Epithelial cell of proximal tubule (primary cell): ENCODE results near the gene COL4A2. TPM values are rescaled to one million over a fixed set of nuclear protein-coding genes. Genes with fewer than 3 reads are reported as not detected.

ENCODE experiments used
- DNase-seq: peaks from one replicate; pipeline ENCODE4 v3.0.0-alpha.2; 2011; ENCODE audit warnings: low read depth
- H3K4me3 ChIP-seq: 2 replicates; pipeline ENCODE4 v1.5.1; 2011; ENCODE audit warnings: low read depth, mild to moderate bottlenecking, low read length
- total RNA-seq: library from RNA; depleted of rRNA; stranded (reverse); fragments of >200 nt; gene quantifications from 2 replicates; pipeline ENCODE4 v1.2.3, GENCODE V29; 2015
- TF ChIP-seq, protein P1 (sequence below): conservative IDR thresholded peaks from 2 replicates; pipeline ENCODE4 v1.5.1; 2012; ENCODE audit warnings: low read depth, mild to moderate bottlenecking, low read length

Gene COL4A2
- total RNA-seq, 1 donor from 2014 or later = 728 TPM

DNA sequence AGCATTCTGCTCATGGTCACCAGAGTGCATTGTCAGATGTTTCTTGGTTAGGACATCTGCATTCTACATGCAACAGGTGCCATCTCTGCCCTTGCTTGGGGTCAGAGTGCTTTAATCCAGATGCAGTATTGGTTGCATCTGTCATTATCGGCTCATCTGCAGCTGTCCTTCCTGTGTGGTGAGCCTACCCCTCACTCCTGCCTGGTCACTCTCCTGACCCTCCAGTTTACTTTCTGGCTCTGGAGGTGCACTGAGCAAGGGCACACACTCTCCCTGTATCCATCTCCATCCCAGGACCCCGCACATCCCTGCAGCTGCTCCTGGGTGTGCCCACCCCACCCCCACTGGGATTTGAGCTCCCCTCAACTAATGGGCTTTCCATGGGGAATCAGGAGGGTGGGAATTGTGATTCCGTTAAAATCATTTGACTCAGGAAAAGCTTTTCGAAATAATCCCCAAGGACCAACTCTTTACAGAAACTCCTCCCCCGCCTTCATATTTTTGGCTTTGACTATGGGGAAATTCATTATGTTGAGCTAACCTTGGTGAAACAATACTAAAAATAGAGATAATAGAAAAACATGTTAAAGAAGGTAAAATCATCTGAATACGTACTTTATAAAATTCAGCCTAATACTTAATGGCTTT, 70.2 kb downstream of the COL4A2 start:
- no peak for DNase-seq
- H3K4me3 ChIP-seq = no peak overlapping the region
- TF ChIP-seq, protein P1, sequence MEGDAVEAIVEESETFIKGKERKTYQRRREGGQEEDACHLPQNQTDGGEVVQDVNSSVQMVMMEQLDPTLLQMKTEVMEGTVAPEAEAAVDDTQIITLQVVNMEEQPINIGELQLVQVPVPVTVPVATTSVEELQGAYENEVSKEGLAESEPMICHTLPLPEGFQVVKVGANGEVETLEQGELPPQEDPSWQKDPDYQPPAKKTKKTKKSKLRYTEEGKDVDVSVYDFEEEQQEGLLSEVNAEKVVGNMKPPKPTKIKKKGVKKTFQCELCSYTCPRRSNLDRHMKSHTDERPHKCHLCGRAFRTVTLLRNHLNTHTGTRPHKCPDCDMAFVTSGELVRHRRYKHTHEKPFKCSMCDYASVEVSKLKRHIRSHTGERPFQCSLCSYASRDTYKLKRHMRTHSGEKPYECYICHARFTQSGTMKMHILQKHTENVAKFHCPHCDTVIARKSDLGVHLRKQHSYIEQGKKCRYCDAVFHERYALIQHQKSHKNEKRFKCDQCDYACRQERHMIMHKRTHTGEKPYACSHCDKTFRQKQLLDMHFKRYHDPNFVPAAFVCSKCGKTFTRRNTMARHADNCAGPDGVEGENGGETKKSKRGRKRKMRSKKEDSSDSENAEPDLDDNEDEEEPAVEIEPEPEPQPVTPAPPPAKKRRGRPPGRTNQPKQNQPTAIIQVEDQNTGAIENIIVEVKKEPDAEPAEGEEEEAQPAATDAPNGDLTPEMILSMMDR = no peak

DNA sequence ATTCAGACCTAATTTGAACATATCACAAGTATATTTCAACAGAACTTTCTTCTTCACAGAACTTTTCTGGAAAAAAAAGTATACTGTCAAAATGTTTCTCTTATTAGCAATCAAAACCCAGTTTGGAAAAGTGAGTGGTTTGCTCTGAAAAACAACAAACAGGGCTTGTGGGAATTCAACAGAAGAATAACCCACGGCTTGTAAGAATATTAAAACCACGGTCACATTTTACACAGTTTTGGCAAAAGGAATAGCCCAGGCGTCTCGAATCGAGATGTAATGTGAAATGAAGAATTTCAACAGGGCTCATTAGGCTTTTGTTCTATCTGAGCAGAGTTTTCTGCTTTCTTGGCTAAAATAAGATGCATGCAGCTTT, 70.7 kb downstream of the COL4A2 start:
- DNase-seq = no peak
- TF ChIP-seq, protein P1 = no peak
- no peak overlapping the region for H3K4me3 ChIP-seq

DNA sequence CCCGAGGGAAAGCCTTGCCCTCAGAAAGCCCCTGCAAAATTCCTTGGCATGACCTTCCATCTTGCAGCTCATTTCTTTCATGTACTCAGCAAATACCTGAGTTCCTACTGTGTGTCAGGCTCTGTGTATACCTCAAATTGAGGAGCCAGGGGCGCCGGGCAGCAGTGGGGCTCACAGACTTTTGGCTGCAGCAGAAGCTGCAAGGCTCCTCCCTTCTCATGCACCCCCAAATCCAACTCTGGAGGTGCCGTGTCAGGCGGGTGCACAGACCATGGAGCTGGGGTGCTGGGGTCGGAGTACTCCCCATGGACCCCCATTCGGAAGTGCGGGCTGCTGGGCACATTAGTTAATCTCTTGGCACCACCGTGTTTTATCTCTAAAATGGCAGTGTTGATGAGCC, 72.3 kb downstream of the COL4A2 start:
- DNase-seq = no peak
- TF ChIP-seq, protein P1 = no peak

DNA sequence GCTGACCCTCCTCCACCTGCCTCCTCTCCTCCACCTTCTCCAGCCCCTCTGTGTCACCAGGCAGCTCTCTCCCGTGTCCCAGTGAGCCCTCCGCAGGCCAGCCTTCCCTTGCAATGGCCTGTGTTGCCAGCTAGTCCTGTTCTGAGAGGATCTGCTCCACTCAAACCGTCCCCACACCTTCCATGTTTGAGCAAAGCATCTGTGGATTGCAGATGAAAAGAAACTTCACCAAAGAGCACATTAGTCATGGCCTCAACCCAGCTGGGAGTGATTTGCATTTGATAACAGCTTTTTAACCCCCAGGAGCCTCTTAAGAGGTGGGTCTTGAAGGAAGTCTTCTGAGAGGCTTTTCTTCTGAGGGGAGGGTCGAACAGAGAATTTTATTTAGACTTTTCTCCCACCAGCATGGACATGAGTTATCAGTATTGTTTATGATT, 72.8 kb downstream of the COL4A2 start:
- TF ChIP-seq, protein P1 = no peak
- no peak for DNase-seq
- H3K4me3 ChIP-seq = no peak overlapping the region

More for the DNA sequence above, 72.3 kb downstream of the COL4A2 start:
- no peak overlapping the region for H3K4me3 ChIP-seq

DNA sequence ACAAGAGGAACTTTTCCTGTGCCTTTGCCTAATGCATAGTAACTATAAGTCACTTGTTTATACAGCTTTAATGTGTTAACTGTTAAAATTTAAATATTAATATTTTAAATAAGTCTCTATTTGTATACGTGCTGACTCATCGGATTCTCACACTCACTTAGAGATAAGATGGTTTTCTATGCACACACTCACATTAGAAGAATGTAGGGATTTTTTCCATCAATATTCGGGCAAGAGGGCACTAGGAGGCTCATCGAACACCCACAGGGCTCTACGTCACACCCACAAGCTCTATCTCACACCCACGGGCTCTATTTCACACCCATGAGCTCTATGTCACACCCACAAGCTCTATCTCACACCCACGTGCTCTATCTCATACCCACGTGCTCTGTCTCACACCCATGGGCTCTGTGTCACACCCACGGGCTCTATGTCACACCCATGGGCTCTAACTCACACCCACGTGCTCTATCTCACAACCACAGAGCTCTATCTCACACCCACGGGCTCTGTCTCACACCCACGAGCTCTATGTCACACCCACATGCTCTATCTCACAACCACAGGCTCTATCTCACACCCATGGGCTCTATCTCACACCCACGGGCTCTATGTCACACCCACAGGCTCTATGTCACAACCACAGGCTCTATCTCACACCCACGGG, 73.4 kb downstream of the COL4A2 start:
- DNase-seq = no peak
- TF ChIP-seq, protein P1 = no peak
- H3K4me3 ChIP-seq = no peak overlapping the region

DNA sequence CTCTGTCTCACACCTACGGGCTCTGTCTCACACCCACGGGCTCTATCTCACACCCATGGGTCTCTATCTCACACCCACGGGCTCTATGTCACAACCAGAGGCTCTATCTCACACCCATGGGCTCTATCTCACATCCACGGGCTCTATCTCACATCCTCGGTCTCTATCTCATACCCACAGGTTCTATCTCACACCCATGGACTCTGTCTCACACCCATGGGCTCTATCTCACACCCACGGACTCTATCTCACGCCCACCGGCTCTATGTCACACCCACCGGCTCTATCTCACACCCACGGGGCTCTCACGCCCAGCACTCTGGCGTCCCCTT, 73.9 kb downstream of the COL4A2 start:
- H3K4me3 ChIP-seq = no peak overlapping the region
- DNase-seq = no peak
- TF ChIP-seq, protein P1 = no peak

DNA sequence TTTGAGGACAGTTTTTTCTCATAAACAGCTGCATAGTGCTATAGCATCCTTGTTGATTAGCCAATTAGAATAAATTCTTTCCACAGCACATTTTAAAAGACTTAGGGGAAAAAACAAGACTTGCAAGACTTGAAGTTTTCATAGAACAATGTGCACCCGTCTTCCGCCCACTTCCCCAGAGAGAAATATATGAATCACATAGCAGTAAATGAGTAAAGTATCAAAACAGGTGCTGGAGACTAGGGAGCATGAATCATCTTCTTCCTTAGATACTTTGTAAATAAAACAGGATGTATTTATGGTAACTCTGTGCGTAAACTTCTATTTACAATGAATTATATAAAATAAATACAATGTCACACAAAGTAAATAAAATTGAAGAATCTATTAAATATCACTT, 75.1 kb downstream of the COL4A2 start:
- TF ChIP-seq, protein P1 = no peak
- H3K4me3 ChIP-seq = no peak overlapping the region
- DNase-seq = peak; percentile 72
